Measurements from ENCODE around the gene TEX29.

The TEX29 gene

DNA sequence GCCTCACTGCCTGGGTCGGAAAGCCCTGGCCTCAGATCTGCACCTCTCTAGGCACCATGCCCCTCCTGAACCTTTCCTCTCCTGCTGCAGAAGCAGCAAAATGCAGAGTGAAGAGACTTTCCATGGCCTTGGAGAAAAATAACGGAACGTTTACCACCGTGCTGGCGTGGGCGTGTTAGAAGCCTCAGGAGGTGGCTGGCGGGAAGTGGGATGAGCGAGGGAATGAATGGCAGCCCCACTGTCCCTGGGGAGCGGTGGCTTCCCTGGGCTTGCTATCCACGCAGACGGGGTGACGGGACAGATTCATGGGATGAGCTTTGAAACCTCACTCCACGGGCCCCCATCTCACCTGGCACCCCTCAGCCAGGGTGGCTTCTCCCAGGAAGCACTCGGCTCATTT is 4.3 kb downstream of the TEX29 start:
- no peaks in the 10 kb centered on the region for H3K36me3 ChIP-seq (ENCODE audit: control insufficient read depth in 2 of 2, insufficient read depth in 1 of 2, low read length in 2 of 2)
- ChIA-PET POLR2A (no interaction called here), CTCF (interaction anchor here (0.6 kb wide), 1 partner anchor 66 kb away, joined by 3 read pairs; no protein-coding TSS in a partner anchor)
- TF ChIP-seq ZNF670 (tag by site-specific recombination; IDR thresholded peaks at IDR 0.05; ENCODE audit: low read depth) (no peak), GFI1B (tag by site-specific recombination; IDR thresholded peaks at IDR 0.05) (no peak), KLF16 (tag by site-specific recombination; IDR thresholded peaks at IDR 0.05) (no peak), ZNF626 (tag by site-specific recombination; IDR thresholded peaks at IDR 0.05) (no peak), ZNF23 (tag by site-specific recombination; IDR thresholded peaks at IDR 0.05; ENCODE audit: borderline replicate concordance) (no peak), ZNF449 (tag by site-specific recombination; IDR thresholded peaks at IDR 0.05) (no peak), ZNF24 (tag by site-specific recombination; IDR thresholded peaks at IDR 0.05) (no peak), ZNF391 (tag by site-specific recombination; IDR thresholded peaks at IDR 0.05; ENCODE audit: borderline replicate concordance, low read depth) (no peak), ZBTB21 (tag by site-specific recombination; IDR thresholded peaks at IDR 0.05) (no peak), ZBTB10 (tag by site-specific recombination; IDR thresholded peaks at IDR 0.05) (no peak)
- TF ChIP-seq, protein P1, sequence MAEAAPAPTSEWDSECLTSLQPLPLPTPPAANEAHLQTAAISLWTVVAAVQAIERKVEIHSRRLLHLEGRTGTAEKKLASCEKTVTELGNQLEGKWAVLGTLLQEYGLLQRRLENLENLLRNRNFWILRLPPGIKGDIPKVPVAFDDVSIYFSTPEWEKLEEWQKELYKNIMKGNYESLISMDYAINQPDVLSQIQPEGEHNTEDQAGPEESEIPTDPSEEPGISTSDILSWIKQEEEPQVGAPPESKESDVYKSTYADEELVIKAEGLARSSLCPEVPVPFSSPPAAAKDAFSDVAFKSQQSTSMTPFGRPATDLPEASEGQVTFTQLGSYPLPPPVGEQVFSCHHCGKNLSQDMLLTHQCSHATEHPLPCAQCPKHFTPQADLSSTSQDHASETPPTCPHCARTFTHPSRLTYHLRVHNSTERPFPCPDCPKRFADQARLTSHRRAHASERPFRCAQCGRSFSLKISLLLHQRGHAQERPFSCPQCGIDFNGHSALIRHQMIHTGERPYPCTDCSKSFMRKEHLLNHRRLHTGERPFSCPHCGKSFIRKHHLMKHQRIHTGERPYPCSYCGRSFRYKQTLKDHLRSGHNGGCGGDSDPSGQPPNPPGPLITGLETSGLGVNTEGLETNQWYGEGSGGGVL (tag by site-specific recombination; IDR thresholded peaks at IDR 0.05) = no peak
- TF ChIP-seq, protein P2, sequence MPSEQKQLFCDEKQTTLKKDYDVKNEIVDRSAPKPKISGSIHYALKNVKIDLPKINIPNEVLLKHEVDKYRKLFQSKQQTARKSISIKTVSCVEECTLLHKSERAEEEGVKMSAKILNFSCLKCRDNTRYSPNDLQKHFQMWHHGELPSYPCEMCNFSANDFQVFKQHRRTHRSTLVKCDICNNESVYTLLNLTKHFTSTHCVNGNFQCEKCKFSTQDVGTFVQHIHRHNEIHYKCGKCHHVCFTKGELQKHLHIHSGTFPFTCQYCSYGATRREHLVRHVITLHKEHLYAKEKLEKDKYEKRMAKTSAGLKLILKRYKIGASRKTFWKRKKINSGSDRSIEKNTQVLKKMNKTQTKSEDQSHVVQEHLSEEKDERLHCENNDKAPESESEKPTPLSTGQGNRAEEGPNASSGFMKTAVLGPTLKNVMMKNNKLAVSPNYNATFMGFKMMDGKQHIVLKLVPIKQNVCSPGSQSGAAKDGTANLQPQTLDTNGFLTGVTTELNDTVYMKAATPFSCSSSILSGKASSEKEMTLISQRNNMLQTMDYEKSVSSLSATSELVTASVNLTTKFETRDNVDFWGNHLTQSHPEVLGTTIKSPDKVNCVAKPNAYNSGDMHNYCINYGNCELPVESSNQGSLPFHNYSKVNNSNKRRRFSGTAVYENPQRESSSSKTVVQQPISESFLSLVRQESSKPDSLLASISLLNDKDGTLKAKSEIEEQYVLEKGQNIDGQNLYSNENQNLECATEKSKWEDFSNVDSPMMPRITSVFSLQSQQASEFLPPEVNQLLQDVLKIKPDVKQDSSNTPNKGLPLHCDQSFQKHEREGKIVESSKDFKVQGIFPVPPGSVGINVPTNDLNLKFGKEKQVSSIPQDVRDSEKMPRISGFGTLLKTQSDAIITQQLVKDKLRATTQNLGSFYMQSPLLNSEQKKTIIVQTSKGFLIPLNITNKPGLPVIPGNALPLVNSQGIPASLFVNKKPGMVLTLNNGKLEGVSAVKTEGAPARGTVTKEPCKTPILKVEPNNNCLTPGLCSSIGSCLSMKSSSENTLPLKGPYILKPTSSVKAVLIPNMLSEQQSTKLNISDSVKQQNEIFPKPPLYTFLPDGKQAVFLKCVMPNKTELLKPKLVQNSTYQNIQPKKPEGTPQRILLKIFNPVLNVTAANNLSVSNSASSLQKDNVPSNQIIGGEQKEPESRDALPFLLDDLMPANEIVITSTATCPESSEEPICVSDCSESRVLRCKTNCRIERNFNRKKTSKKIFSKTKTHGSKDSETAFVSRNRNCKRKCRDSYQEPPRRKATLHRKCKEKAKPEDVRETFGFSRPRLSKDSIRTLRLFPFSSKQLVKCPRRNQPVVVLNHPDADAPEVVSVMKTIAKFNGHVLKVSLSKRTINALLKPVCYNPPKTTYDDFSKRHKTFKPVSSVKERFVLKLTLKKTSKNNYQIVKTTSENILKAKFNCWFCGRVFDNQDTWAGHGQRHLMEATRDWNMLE (tag by site-specific recombination; conservative IDR thresholded peaks at IDR 0.05; ENCODE audit: low read depth) = no peak
- H3K4me1 ChIP-seq (ENCODE audit: control insufficient read depth, insufficient read depth, low read length) = no peaks in the 10 kb centered on the region
- no peaks in the 10 kb centered on the region for H3K9me3 ChIP-seq (ENCODE audit: control insufficient read depth, insufficient read depth, low read depth, low read length)
- H3K27ac ChIP-seq (ENCODE audit: extremely low read depth, low read depth, low read length) = no peak overlapping the region
- no peak overlapping the region for H3K4me3 ChIP-seq (ENCODE audit: low read depth, low read length)

GRCh38 chr13:111325146-111325890 is 4.9 kb downstream of the TEX29 start:
- no peaks in the 10 kb centered on the region for H3K9me3 ChIP-seq (ENCODE audit: control insufficient read depth, insufficient read depth, low read depth, low read length)
- no peaks in the 10 kb centered on the region for H3K4me1 ChIP-seq (ENCODE audit: control insufficient read depth, insufficient read depth, low read length)
- H3K4me3 ChIP-seq (ENCODE audit: low read depth, low read length) = no peak overlapping the region
- CTCF ChIA-PET = no interaction called here
- H3K36me3 ChIP-seq (ENCODE audit: control insufficient read depth in 2 of 2, insufficient read depth in 1 of 2, low read length in 2 of 2) = no peaks in the 10 kb centered on the region
- TF ChIP-seq, protein P3, sequence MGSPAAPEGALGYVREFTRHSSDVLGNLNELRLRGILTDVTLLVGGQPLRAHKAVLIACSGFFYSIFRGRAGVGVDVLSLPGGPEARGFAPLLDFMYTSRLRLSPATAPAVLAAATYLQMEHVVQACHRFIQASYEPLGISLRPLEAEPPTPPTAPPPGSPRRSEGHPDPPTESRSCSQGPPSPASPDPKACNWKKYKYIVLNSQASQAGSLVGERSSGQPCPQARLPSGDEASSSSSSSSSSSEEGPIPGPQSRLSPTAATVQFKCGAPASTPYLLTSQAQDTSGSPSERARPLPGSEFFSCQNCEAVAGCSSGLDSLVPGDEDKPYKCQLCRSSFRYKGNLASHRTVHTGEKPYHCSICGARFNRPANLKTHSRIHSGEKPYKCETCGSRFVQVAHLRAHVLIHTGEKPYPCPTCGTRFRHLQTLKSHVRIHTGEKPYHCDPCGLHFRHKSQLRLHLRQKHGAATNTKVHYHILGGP (tag by site-specific recombination; IDR thresholded peaks at IDR 0.05) = no peak
- TF ChIP-seq ZSCAN16 (tag by site-specific recombination; IDR thresholded peaks at IDR 0.05) = no peak
- POLR2A ChIA-PET = no interaction called here
- H3K27ac ChIP-seq (ENCODE audit: extremely low read depth, low read depth, low read length) = no peak overlapping the region
